NCI-H748 (cell line): ENCODE results near the gene CXCL12.

ENCODE experiments used
- DNase-seq: peaks from one replicate; lab custom pipeline; 2025; ENCODE audit not compliant: unreplicated experiment; lab: John Stamatoyannopoulos, UW

The CXCL12 gene

DNA sequence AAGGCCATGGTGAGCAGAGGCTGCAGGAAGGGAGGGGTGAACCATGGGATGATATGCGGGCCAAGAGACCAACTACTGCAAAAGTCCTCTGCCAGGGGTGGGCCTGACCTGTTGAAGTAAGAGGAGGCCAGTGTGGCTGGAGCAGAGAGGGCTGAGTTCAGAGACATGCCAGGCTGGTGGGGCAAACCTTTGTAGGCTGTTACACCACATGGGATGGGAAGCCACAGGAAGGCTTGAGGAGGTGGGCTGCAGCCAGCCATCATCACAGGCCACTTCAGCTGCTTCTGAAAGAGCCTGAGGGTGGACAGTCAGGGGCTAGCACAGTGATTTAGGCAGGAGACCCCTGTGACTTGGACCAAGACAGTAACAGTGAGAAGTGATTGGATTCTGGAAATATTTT is 20.3 kb downstream of the CXCL12 start:
- DNase-seq, result no peak

DNA sequence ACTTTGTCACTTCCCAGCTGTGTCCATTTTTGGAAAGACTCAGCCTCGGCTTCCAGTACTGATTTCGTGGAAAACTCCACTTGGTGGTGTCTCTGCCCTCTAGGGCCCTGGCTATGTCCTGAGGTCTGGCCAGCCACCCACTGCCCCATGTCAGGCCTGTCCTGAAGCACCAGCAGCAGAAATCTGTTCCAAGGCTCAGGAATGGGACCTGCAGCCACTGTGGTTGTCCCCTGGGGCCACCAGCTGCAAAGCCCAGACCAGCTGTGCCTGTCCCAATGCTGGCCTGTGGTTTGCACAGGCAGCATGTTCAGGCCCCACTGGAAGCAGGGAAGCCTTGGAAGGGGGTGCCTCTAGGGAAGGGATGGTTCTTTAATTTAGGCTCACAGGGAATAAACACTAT is 21.2 kb downstream of the CXCL12 start:
- DNase-seq, result no peak

DNA sequence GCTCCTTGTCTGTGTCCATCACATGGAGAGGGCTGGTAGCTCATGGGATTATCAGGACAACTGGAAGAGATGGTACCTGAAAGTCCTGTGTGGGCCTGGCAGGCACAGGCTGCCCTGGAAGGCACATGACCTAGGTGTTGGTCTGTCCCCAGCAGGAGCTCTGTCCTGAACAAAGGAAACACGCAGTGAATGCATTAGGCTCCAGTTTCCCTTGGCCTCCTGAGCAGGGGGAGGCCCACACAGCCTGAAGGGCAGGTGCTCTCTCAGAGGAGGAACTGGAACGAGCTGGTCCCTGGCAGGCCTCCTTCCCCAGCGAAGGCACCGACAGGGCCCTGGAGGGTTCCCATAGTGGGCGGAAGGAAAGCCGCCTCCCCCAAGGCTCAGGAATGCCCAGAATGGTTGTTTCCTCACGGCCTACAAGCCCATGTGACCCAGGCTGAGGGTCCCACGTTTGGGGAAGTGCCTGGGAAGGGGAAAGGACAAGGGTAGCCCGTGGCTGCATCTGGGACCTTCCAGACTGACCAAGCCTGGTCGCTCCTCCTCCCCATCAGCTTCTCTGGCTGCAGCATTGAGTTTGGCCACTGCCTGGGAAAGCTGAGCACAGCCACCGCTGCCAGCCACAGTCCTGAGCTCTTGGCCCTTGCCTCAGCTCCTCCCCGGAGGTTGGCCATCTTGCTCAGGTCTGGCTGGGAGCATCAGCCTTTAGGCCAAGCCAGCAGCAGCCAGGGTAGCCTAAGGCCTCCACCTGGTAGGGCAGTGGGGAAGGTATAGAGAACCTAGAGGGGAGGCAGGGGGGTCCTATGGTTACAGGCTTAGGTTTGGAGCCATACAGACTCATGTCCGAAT is 21.8 kb downstream of the CXCL12 start:
- no peak for DNase-seq

DNA sequence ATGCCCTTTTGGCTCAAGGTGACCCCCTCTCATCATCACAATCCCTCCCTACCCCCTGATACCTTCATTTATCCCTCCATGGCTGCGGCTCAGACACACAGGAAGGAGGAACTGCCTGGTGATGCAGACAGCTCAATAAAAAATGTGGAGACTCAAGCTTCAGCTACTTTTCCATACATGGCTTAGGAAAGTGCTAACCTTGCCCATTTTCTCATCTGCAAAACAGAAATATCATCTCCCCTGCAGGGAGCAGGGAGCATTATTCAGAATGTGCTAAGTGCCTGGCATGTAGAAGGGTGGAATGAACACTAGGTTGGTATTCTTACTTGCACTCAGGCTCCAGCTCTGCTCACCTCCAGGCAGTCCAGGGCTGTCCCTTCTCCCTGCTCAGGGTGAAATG is 23.8 kb downstream of the CXCL12 start:
- no peak for DNase-seq

DNA sequence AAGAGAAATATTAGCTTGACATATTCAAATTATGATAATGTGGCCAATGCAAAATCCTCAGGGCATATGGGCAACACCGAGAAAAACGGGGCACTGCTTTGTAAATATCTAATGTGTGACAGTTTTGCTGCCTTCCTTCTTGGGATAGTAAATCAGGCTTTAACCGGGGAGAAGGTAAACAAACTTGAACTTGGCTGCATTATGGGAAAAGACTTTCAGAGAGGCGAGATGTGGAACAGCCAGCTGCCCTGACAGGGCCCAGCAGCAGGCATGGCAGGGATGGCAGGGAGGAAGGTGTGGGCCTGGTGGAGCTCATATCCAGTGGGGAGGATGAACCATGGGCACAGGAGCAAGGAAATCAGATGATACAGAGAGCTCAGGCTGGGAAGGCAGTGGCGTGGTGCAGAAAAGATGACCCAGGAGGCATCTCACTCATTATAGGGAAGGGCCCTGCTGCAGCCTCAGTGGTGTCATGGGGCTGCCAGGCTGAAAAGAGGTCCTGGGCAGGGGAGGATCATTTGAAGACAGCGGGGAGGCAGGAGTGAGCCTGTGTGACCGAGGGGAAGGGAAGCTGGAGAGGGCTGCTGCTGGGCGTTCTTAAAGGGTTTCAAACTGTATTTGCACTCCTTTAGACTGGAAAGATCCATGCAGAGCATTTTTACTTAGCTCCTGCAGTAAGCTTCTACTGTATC is 26.7 kb downstream of the CXCL12 start:
- DNase-seq, result no peak

DNA sequence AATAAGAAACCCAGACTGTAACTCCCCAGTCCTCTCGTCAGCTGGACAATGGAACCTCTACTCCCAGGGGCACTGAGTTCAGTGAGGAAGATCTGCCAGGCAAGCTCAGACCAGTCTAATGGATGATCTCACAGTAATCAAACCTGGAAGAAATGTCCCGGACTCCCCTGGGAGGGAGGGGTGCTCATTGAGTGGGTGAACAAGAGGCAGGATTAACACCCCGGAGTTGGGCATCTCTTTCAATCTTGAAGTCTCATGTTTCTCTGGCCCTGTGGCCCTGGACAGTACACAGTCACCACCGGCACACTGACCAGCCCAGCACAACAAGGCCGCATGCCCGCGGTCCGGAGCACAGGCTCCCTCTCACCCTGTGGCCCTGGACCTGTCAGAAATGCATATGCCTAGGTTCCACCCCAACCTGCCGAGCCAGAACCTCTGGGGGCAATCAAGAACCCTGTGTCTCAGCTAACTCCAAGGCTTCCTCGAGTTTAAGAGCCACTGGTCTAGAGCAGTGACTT is 27.8 kb downstream of the CXCL12 start:
- DNase-seq, result no peak

DNA sequence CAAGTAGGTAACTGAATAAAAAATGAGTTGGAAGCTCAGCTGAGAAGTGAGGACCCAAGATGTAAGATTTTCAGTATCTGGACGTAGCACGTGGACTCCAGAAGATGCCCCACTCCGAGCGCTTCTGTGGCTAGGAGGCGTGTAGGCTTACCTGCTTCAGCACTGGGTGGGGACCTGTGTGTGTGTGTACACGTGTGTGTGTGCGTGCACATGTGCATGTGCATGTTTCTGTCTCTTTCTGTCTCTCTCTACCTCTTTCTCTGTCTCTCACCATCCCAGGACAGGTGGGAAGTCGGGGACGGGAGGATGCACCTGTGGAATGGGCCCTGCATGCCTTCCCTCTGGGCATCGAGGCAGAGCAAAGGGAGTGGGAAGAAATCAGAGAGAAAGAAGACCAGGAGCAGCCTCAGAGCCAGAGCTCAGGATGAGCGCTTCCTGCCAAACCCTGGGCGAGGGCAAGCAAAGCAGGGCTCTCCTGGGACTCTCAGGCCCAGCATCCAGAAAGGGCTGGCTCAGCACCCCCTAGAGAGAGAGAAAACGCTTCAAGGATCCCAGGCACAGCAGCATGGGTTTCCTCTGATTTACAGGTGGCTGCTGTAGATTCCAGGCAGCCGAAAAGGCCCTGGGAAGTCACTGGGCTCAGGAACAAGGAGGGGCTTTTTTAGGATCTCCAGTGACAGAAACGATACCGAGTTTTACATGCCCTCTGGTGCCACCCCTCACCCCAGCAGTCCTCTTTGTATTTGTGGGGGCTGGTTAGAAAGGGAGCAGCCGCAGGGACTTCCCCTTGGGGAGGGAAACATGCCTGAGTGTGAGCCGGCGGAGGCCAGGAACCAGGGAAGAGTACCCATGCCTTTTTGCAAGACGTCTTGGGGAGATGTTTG is 28.5 kb downstream of the CXCL12 start:
- no peak for DNase-seq

DNA sequence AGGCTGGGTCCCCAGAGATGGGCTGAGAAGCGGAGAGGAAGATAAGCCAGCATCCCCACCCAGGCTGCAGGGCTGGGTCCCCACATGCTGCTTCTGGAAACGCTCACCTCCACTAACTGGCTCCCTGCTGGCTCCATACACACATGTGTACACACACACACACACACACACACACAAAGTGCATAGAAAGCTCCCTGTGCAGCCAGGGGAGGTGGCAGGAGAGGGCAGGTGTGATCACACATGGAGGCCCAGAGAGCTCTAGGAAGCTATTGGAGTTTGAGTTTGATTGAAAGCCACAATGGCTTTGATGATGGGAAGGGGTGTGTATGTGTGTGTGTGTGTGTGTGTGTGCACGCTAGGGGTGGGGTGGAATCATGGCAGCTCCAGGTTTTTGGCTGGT is 29.3 kb downstream of the CXCL12 start:
- DNase-seq, result no peak

DNA sequence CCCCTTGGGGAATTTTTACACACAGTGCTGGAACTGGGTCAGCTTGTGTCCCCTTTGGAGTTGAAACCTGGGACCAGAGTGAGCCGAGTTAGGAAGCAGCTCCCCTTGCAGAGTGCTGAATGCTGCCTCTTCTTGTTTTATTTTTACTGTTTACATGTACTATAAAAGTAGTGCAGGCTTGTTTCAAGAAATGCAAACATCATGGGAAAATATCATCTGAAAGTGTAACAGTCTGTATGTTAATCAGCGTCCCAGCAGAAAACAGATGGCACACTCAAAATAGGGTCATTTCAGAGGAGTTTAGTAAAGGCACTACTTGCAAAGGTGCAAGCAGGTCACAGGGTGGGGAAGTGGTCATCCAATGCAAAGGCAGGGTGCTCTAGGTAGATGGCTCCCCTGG is 30.1 kb downstream of the CXCL12 start:
- no peak for DNase-seq

DNA sequence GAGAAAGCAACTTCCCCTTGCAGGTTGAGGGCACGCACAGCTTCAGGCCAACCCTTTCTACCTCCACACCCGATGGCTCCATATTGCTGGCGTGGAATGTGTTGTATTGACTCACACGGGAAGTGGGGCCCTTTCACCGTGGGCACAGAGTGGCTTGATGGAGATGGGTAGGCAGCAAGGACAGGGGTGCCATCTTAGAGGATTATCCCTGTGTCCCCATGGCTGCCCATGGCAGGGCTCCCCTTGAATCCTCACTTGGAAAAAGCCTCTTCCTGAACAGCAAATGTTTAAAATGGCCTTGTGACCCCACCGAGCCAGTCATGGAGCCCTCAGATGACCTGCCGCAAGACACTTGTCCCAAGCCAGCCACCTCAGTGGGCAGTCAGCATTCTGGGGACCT is 31.2 kb downstream of the CXCL12 start:
- DNase-seq, result no peak

DNA sequence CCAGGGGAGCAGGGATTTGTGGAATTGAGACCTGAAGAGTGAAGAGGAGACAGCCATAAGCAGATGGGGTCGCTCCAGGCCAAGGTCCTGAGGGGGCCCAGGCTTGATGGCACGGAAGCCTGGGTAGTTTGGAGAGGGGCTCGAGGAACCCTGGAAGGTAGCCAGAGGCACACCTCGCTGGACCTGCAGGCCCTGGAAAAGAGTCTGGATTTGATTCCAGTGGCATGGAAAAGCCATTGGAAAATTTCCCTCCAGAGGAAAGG is 31.8 kb downstream of the CXCL12 start:
- DNase-seq, result no peak

DNA sequence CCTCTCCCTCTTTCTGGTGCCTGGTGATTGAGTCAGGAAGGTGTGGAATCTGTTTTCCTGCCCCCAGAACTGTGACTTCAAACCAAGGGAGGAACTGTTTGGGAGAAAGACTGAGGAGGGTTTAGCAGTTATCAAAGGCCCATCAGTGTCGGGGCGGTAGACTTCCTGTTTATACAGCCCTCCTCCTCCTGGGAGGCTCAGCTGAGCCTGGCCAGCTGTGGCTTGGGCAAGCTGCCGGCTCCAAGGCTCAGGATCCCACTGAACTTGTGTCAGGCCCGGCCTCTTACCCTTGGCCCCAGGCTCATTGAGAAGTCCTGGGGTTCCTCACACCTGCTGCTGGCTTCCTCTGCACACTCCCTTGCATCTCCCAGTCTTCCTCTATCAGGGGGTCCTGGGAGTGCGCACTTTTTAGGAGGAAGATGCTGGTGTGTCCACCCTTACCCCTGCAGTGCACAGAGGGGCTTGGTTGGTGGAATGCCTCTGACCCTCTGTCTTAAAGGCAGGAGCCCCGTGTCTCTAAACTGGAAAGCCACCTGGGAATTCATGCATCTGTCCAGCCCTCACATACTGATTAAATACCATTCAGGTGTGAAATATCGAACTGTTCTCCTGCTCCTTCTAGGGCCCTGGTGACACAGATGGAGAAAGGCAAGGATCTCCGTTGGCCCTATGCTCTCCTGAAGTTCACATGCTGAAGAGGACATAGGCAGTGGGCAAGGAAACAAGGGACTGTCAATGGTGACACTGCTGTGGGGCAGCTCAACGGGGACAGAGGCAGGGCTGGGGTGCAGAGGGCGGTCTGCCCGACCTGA is 32.4 kb downstream of the CXCL12 start:
- no peak for DNase-seq

DNA sequence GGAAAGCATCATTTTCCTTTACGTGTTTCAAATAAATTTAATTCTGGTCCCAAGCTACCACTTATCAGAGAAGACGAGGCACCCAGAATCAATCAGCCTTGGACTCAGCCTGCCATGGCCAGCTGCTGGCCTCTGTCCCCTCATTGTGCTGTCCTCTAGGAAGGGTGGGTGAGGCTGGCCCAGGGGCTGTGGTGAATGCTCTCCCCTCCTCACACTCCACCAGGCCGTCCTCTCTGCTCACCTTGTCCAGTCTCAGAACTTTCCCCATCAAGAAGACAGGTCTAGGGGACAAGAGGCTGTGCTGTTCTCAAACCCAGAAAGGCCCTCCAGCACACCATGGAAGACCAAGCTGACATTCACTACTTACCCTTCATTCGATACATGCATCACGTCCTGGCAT is 36.4 kb downstream of the CXCL12 start:
- no peak for DNase-seq

DNA sequence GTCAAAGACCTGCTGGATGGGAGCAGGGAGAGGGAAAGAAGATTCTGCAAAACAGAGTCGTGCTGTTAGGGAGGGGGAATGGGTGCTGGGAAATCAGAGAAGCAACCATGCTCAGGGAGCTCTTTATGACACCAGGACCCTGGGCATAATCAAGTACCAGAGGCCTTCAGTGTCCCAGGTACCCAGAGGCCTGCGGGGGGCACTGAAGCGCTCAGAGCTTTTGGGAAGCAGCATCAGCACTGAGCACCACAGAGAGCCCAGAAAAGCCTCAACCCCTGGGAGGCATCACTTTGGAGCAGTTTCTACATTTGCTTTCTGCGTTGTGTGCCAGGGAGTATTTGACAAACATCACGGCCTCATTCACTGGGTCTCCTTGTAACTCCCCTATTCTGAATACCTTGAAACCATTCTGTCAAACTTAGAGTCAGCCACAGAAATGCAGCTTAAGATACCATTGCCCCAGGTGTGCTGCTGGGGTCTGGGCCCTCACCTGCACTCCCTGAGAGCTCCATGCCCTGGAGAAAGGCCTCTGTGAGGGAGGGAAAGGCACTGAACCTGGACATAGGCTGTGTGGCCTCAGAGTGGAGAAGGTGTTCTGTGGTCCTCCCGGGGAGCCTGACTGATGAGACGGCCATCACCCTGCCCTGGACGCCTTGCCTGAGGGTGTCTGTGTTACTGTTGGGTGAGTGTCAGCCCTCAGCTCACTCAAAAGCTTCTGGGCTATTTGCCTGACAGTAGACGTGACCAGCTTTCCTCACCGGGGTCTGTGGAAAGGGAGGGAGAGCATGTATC is 37.1 kb downstream of the CXCL12 start:
- DNase-seq, result no peak

DNA sequence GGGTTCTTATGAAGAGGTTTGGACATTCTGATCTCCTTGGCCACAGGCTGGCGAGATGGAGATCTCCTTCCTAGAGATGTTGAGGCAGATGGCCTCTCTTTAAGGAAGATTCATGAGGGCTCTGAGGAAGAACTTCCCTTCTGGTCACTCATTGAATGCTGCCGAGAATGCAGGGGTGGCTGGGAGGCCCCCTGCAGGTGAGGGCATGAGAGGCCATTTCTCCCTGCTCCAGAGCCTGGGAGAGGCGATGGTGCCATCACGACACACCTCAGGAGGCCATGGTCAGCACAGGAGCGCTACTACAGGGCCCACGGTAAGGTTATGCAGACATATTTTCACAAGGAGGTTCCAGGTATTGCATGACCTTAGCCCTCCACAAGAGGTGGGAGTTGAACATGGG is 40.2 kb downstream of the CXCL12 start:
- DNase-seq, result no peak

DNA sequence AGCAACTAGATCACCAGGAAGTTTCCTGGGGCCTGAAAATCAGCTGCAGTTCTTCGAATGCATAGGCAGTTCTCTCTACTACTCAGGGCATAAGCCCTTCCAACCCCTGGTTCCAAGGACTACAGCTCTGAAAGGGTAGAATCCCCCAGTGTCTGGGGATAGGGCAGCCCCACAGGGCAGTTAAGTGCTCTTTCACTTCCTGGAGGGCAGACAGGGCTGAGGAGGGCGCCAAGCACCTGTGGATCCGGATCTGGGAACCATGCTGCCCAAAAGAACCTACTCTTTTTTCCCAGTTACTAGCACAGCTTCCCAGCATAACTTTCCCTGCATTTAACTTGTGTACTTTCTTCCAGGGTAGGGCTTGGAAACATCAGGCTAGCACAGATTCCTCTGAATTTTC is 41.1 kb downstream of the CXCL12 start:
- no peak for DNase-seq

DNA sequence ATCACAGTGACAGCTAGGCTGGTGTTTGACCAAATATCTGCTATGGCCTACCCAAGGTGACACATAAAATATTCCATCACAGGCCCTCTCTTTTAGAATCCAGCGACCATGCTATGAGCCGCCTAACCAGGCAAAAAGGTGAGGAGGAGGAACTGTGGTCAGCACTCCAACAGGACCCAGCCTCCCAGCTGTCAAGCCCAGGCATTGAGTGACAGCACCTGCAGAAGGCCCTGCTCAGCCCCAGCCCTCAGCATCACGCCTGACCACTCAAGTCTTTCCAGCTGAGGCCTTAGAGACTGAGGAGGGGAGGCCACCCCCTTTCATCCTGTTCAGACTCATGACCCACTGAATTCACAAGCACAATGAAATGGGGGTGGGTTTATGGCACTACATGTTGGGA is 43.0 kb downstream of the CXCL12 start:
- no peak for DNase-seq

DNA sequence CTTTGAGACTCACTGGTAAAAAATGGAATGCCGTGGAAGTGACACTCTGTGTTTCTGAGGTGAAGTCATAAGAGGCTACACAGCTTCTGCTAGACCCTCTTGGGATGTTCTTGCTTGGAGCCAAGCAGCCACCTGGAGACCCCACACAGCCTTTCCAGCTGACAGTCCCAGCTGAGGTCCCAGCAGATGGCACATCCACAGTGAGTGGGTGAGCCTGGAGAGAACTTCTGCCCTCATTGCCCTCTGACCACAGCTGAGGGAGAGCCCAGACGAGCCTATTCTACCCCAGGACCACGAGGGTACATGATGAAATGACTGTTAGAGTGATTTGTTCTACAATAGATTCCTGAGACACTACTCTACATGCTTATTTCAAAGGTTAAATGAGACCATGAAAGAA is 44.3 kb downstream of the CXCL12 start:
- no peak for DNase-seq

DNA sequence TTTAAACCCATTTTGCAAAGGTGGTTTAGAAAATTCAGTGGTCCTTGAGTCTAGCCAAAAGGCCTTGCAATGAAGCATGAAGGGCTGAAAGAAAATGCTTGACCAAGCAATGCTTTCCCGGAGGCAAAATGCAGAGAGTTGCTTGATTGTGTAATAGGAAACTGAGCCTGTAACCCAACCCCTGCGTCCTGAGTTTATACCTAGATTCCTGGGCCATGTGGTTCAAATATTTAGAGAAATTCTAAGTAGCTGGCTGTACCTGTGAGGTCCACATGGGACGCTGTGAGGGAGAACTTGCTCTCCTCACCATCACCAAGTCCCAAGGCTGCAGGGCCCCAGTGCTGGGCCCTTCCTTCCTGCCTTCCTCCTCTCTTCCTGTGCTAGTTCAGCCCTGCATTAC is 45.7 kb downstream of the CXCL12 start:
- no peak for DNase-seq

DNA sequence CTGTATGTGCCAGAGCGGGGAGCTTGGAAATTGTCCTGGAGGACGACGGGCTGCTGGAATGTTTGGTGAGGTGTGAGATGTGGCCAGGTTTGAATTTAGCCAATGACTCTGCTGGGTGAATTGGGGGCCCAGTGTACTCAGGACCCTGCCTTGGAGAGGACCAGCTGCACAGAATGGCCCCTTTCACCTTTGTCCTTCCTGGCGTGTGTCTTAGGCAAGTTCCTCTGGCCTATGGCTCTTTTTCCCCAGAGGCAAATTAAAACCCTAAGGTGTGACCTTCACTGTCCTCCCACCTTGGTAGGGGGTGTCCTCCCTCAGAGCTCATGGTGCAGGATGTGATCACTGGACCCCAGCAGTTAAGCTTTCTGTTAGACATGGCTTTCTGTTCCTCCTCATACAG is 47.8 kb downstream of the CXCL12 start:
- no peak for DNase-seq
